ENCODE data around the gene UBAC1.

Gene UBAC1

DNA sequence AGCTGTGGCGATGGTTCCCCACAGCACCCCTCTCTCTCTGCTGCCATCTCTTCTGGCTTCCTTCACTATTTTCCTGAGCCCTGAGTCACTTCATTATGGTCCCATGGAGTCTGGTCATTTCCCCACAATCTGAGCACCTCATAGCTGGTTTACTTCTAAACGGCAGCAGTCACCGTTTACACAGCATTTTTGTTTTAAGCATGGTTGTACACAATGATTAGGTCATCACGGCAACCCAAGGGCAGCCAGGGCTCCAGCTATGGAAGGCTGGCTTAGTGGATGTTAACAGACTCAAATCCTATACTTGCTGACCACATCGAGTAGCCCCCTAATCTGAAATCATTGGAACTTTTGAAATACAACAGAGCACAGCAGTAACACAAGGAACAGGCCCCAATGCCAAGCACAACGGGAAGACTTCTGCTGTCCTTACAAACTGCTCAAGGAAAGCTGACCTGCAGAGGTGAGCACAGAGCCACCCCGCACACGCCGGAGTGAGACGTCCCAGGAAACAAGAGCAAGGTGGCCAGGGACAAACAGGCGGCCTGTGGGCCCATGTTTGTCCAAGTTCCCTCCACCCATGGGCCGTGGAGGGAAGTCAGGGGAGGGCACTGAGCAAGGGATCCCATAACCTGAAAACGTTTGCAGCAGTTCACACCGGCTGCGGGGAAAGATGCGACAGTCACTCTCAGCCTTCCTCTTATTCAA is 76.7 kb downstream of the UBAC1 start:
- DNase-seq (ENCODE audit: low read depth in 1 of 2, low spot score in 1 of 2), result no peak
- H3K4me3 ChIP-seq (replicated peaks; ENCODE audit: insufficient read depth, low read length), result no peak overlapping the region

DNA sequence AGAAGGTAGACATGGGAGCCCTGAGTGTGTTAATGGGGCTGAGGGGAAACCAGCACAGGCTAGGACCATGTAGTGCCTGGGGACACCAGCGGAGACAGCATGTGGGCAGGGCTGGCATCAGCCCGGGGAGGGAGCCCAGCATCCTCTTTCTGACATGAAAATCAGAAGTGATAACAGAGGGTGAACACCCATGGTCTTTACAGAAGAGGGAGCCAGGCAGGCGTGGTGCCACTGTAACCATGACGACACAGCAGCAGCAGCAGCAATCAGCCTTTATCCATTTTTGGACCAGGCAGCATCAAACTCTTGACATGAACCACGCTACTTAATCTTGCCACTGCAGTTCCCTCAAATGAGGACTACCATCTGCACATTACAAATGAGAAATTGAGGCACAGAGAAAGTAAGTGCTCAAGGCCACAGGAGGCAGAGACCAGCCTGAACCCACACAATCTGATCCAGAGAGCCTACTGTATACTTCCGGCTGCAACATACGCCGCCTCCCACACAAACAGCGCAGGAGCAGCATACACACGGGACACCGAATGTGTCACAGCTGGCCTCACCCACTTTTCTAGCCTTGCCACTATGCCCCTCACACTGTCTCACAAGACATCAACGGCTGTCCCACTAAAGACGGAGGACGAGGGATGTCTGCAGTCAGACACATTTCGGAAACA is 77.6 kb downstream of the UBAC1 start:
- no peak for TF ChIP-seq GABPA (IDR thresholded peaks at IDR 0.05; ENCODE audit: low read depth)
- TF ChIP-seq, protein P1, sequence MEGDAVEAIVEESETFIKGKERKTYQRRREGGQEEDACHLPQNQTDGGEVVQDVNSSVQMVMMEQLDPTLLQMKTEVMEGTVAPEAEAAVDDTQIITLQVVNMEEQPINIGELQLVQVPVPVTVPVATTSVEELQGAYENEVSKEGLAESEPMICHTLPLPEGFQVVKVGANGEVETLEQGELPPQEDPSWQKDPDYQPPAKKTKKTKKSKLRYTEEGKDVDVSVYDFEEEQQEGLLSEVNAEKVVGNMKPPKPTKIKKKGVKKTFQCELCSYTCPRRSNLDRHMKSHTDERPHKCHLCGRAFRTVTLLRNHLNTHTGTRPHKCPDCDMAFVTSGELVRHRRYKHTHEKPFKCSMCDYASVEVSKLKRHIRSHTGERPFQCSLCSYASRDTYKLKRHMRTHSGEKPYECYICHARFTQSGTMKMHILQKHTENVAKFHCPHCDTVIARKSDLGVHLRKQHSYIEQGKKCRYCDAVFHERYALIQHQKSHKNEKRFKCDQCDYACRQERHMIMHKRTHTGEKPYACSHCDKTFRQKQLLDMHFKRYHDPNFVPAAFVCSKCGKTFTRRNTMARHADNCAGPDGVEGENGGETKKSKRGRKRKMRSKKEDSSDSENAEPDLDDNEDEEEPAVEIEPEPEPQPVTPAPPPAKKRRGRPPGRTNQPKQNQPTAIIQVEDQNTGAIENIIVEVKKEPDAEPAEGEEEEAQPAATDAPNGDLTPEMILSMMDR (IDR thresholded peaks at IDR 0.05; ENCODE audit: insufficient read depth, low read length), result no peak
- TF ChIP-seq, protein P2, sequence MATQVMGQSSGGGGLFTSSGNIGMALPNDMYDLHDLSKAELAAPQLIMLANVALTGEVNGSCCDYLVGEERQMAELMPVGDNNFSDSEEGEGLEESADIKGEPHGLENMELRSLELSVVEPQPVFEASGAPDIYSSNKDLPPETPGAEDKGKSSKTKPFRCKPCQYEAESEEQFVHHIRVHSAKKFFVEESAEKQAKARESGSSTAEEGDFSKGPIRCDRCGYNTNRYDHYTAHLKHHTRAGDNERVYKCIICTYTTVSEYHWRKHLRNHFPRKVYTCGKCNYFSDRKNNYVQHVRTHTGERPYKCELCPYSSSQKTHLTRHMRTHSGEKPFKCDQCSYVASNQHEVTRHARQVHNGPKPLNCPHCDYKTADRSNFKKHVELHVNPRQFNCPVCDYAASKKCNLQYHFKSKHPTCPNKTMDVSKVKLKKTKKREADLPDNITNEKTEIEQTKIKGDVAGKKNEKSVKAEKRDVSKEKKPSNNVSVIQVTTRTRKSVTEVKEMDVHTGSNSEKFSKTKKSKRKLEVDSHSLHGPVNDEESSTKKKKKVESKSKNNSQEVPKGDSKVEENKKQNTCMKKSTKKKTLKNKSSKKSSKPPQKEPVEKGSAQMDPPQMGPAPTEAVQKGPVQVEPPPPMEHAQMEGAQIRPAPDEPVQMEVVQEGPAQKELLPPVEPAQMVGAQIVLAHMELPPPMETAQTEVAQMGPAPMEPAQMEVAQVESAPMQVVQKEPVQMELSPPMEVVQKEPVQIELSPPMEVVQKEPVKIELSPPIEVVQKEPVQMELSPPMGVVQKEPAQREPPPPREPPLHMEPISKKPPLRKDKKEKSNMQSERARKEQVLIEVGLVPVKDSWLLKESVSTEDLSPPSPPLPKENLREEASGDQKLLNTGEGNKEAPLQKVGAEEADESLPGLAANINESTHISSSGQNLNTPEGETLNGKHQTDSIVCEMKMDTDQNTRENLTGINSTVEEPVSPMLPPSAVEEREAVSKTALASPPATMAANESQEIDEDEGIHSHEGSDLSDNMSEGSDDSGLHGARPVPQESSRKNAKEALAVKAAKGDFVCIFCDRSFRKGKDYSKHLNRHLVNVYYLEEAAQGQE (IDR thresholded peaks at IDR 0.05; ENCODE audit: insufficient replicate concordance, low read depth), result no peak
- no peak; the same call in 1 of the 2 replicates for TF ChIP-seq SPI1 (IDR thresholded peaks at IDR 0.05; ENCODE audit: borderline replicate concordance, low read depth)
- no peak for TF ChIP-seq POLR2AphosphoS5 (IDR thresholded peaks at IDR 0.05; ENCODE audit: low read depth)
- DNase-seq (ENCODE audit: low read depth in 1 of 2, low spot score in 1 of 2), result peak in 1 of 2 experiments; percentile 69
- H3K4me3 ChIP-seq (replicated peaks; ENCODE audit: insufficient read depth, low read length), result no peak overlapping the region
- H3K27ac ChIP-seq (replicated peaks), result no peak overlapping the region
- H3K27me3 ChIP-seq (ENCODE audit: insufficient read depth, poor library complexity, severe bottlenecking), result no peaks in the 10 kb centered on the region

More for the DNA sequence above, 76.7 kb downstream of the UBAC1 start:
- Histone ChIP-seq H3K27me3 (ENCODE audit: insufficient read depth, poor library complexity, severe bottlenecking) (no peaks in the 10 kb centered on the region), H3K27ac (replicated peaks) (no peak overlapping the region)
- TF ChIP-seq GABPA (IDR thresholded peaks at IDR 0.05; ENCODE audit: low read depth) (no peak), SPI1 (IDR thresholded peaks at IDR 0.05; ENCODE audit: borderline replicate concordance, low read depth) (no peak), POLR2AphosphoS5 (IDR thresholded peaks at IDR 0.05; ENCODE audit: low read depth) (no peak)
- TF ChIP-seq, protein P1 (IDR thresholded peaks at IDR 0.05; ENCODE audit: insufficient read depth, low read length), result no peak
- TF ChIP-seq, protein P2 (IDR thresholded peaks at IDR 0.05; ENCODE audit: insufficient replicate concordance, low read depth), result no peak

Measured in HL-60 (cell line).